Mucosa of stomach (tissue), 1 donor: Measurements from ENCODE around the gene EML6.

Experiments
- H3K27me3 ChIP-seq: one replicate; pipeline ENCODE4 v1.7.0; 2013; ENCODE audit warnings: mild to moderate bottlenecking, low read length; ENCODE audit not compliant: control insufficient read depth, insufficient read depth
- H3K36me3 ChIP-seq: one replicate; pipeline ENCODE4 v1.7.0; 2013; ENCODE audit warnings: low read length; ENCODE audit not compliant: control insufficient read depth, insufficient read depth
- H3K4me1 ChIP-seq: one replicate; pipeline ENCODE4 v1.7.0; 2013; ENCODE audit warnings: mild to moderate bottlenecking, low read length; ENCODE audit not compliant: control insufficient read depth, insufficient read depth
- H3K4me3 ChIP-seq: one replicate; pipeline ENCODE4 v1.7.0; 2013; ENCODE audit warnings: low read length
- H3K9ac ChIP-seq: one replicate; pipeline ENCODE4 v1.7.0; 2013; ENCODE audit warnings: mild to moderate bottlenecking, low read length, moderate library complexity
- H3K9me3 ChIP-seq: one replicate; pipeline ENCODE4 v1.7.0; 2013; ENCODE audit warnings: mild to moderate bottlenecking, low read length, moderate library complexity; ENCODE audit not compliant: control insufficient read depth
- donor health status: Pancreatic carcinoma.

The EML6 gene

GRCh38 chr2:54915101-54915500 is 191.6 kb downstream of the EML6 start:
- no peak overlapping the region for H3K9ac ChIP-seq

GRCh38 chr2:54916637-54917036 is 193.2 kb downstream of the EML6 start:
- Histone ChIP-seq H3K36me3 (no peaks in the 10 kb centered on the region), H3K9ac (no peak overlapping the region), H3K4me1 (no peaks in the 10 kb centered on the region), H3K4me3 (no peak overlapping the region), H3K9me3 (no peaks in the 10 kb centered on the region), H3K27me3 (no peaks in the 10 kb centered on the region)

More at GRCh38 chr2:54915101-54915500, 191.6 kb downstream of the EML6 start:
- Histone ChIP-seq H3K27me3 (no peaks in the 10 kb centered on the region), H3K9me3 (no peaks in the 10 kb centered on the region), H3K4me3 (no peak overlapping the region), H3K4me1 (no peaks in the 10 kb centered on the region), H3K36me3 (no peaks in the 10 kb centered on the region)

GRCh38 chr2:54918647-54919280 is 195.3 kb downstream of the EML6 start:
- Histone ChIP-seq H3K4me3 (no peak overlapping the region), H3K9me3 (no peaks in the 10 kb centered on the region), H3K36me3 (no peaks in the 10 kb centered on the region), H3K27me3 (no peaks in the 10 kb centered on the region), H3K9ac (no peak overlapping the region), H3K4me1 (no peaks in the 10 kb centered on the region)

GRCh38 chr2:54920660-54921059 is 197.2 kb downstream of the EML6 start:
- H3K27me3 ChIP-seq: no peaks in the 10 kb centered on the region
- no peaks in the 10 kb centered on the region for H3K4me1 ChIP-seq
- no peaks in the 10 kb centered on the region for H3K9me3 ChIP-seq
- no peak overlapping the region for H3K4me3 ChIP-seq
- H3K9ac ChIP-seq: no peak overlapping the region
- no peaks in the 10 kb centered on the region for H3K36me3 ChIP-seq

GRCh38 chr2:54924121-54924520 is 200.7 kb downstream of the EML6 start:
- Histone ChIP-seq H3K4me1 (no peaks in the 10 kb centered on the region), H3K36me3 (no peaks in the 10 kb centered on the region), H3K9me3 (no peaks in the 10 kb centered on the region), H3K27me3 (no peaks in the 10 kb centered on the region), H3K9ac (no peak overlapping the region), H3K4me3 (no peak overlapping the region)

DNA sequence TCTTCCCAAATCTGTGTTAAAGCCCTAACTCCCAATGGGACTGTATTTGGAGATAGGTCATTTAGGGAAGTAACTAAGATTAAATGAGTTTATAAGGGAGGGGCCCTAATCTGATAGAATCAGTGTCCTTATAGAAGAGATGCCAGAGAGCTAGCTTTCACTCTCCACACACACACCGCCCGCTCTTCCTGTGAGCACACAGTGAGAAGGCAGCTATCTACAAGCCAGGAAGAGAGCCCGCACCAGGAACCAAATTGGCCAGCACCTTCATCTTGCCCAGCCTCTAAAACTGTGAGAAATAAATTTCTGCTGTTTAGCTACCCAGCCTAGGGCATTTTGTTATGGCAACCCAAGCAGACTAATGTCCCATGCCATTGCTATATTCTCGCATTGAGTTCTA is 201.6 kb downstream of the EML6 start:
- H3K4me1 ChIP-seq: no peaks in the 10 kb centered on the region
- H3K36me3 ChIP-seq: no peaks in the 10 kb centered on the region
- no peaks in the 10 kb centered on the region for H3K9me3 ChIP-seq
- no peak overlapping the region for H3K4me3 ChIP-seq
- H3K27me3 ChIP-seq: no peaks in the 10 kb centered on the region
- no peak overlapping the region for H3K9ac ChIP-seq

- Histone ChIP-seq H3K9me3 (no peaks in the 10 kb centered on the region), H3K36me3 (no peaks in the 10 kb centered on the region), H3K4me1 (no peaks in the 10 kb centered on the region), H3K27me3 (no peaks in the 10 kb centered on the region), H3K4me3 (no peak overlapping the region), H3K9ac (no peak overlapping the region)
Observed at GRCh38 chr2:54927085-54927750, 203.8 kb downstream of the EML6 start.

DNA sequence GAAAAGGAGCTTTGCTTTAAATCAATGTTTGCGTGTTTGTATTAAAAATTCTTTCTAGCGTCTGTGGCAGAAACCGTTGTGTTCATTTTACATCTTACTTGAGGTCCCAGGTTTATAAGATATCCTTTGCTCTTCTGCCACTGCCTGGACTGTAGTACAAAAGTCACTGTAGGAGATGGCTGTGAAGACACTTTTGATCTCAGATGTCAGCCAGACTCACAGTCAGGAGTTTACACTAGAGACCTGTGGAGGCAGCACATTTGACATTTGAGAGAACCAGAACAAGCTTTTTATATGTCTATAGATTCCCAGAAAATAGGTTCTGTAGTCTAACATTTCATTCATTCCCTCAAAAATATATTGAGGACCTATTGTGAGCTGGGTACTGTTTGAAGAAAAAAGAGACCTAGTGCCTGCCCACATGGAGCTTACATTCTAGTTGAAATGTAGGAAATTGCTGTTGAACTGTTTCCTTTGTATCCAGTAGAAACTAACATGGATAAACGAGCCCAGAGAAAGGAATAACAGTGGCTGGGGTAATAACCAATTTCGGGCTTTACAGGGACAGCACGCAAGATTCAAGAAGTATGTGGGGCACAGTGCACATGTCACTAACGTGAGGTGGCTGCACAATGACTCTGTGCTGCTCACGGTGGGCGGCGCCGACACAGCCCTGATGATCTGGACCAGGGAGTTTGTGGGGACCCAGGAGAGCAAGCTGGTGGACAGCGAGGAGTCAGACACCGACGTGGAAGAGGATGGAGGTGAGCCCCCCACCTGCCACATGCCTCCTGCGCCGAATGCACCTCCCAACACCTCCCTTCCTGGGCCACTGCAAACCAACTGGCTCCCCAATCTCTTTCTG is 204.5 kb downstream of the EML6 start:
- no peaks in the 10 kb centered on the region for H3K27me3 ChIP-seq
- no peaks in the 10 kb centered on the region for H3K4me1 ChIP-seq
- H3K9ac ChIP-seq: no peak overlapping the region
- H3K4me3 ChIP-seq: no peak overlapping the region
- H3K9me3 ChIP-seq: no peaks in the 10 kb centered on the region
- no peaks in the 10 kb centered on the region for H3K36me3 ChIP-seq

GRCh38 chr2:54928719-54929118 is 205.3 kb downstream of the EML6 start:
- Histone ChIP-seq H3K36me3 (no peaks in the 10 kb centered on the region), H3K27me3 (no peaks in the 10 kb centered on the region), H3K4me3 (no peak overlapping the region), H3K9me3 (no peaks in the 10 kb centered on the region), H3K4me1 (no peaks in the 10 kb centered on the region), H3K9ac (no peak overlapping the region)

- Histone ChIP-seq H3K4me1 (no peaks in the 10 kb centered on the region), H3K9me3 (no peaks in the 10 kb centered on the region), H3K27me3 (no peaks in the 10 kb centered on the region), H3K36me3 (no peaks in the 10 kb centered on the region), H3K4me3 (no peak overlapping the region), H3K9ac (no peak overlapping the region)
Observed at GRCh38 chr2:54931473-54931872, 208.0 kb downstream of the EML6 start.

DNA sequence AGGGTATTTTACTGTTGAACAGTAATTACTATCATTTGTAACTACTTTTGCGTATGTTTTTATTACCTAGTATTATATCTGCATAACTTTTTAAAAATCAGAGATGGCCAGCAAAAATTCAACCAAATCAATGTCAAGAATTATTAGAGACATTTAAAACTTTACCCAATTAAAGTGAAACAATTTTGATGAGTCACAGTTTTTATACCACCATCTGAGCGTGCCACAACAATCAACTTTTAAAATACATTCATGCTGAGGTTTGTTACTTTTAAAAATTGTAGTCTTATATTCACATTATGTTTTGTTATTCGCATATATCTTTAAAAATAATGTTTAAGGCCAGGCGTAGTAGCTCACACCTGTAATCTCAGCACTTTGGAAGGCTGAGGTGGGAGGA is 211.9 kb downstream of the EML6 start:
- Histone ChIP-seq H3K36me3 (no peaks in the 10 kb centered on the region), H3K9me3 (no peaks in the 10 kb centered on the region), H3K9ac (no peak overlapping the region), H3K4me1 (no peaks in the 10 kb centered on the region), H3K4me3 (no peak overlapping the region), H3K27me3 (no peaks in the 10 kb centered on the region)

DNA sequence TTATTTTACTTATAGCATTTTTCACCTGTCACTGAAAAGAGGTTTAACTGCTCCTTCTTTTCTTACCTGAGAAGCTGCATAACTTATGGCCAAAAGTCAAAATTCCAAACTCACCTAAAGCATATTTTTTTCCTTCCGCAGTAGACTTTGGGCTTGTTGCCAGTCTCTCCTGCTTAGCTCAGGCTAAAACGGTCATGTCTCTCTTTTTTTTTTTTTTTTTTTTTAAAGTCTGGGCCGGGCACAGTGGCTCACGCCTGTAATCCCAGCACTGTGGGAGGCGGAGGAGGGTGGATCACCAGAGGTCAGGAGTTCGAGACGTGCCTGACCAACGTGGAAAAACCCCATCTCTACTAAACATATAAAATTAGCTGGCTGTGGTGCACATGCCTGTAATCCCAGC is 213.3 kb downstream of the EML6 start:
- no peak overlapping the region for H3K4me3 ChIP-seq
- no peaks in the 10 kb centered on the region for H3K4me1 ChIP-seq
- H3K9ac ChIP-seq: no peak overlapping the region
- no peaks in the 10 kb centered on the region for H3K27me3 ChIP-seq
- H3K9me3 ChIP-seq: no peaks in the 10 kb centered on the region
- no peaks in the 10 kb centered on the region for H3K36me3 ChIP-seq
